Parathyroid adenoma (tissue), 2 donors: ENCODE results near the gene CRABP2.

Experiments used
- H2AFZ ChIP-seq: fragments of 300-600 bp; sonication (generic); one replicate; pipeline ENCODE4 v1.7.0; 2017; ENCODE audit warnings: antibody characterized with exemption, mild to moderate bottlenecking
- H3K27ac ChIP-seq: fragments of 300-600 bp; sonication (generic); one replicate; pipeline ENCODE4 v1.7.0; 2017
- H3K27me3 ChIP-seq: fragments of 300-600 bp; sonication (generic); one replicate; pipeline ENCODE4 v1.7.0; 2017; ENCODE audit warnings: low read length; ENCODE audit not compliant: control insufficient read depth, insufficient read depth
- H3K36me3 ChIP-seq: fragments of 300-600 bp; sonication (generic); one replicate; pipeline ENCODE4 v1.7.0; 2017; ENCODE audit warnings: low read length; ENCODE audit not compliant: control insufficient read depth, insufficient read depth
- H3K4me1 ChIP-seq: fragments of 300-600 bp; sonication (generic); one replicate; pipeline ENCODE4 v1.7.0; 2017; ENCODE audit warnings: control low read depth
- H3K4me2 ChIP-seq: fragments of 300-600 bp; sonication (generic); one replicate; pipeline ENCODE4 v1.7.0; 2017; ENCODE audit warnings: low read length
- H3K4me3 ChIP-seq: fragments of 300-600 bp; sonication (generic); one replicate; pipeline ENCODE4 v1.7.0; 2017; ENCODE audit warnings: low read depth, low read length
- H3K79me2 ChIP-seq: fragments of 300-600 bp; sonication (generic); one replicate; pipeline ENCODE4 v1.7.0; 2017; ENCODE audit warnings: control low read depth
- H3K9ac ChIP-seq: fragments of 300-600 bp; sonication (generic); one replicate; pipeline ENCODE4 v1.7.0; 2017; ENCODE audit warnings: mild to moderate bottlenecking
- H3K9me3 ChIP-seq: fragments of 300-600 bp; sonication (generic); one replicate; pipeline ENCODE4 v1.7.0; 2017; ENCODE audit warnings: low read length; ENCODE audit not compliant: control insufficient read depth
- TF ChIP-seq, protein P1 (sequence below): fragments of 300-600 bp; sonication (generic); IDR thresholded peaks from one replicate; pipeline ENCODE4 v1.7.0; 2017; ENCODE audit warnings: antibody characterized with exemption, mild to moderate bottlenecking
- donor health status: primary hyperparathyroidism.

CRABP2 gene

DNA sequence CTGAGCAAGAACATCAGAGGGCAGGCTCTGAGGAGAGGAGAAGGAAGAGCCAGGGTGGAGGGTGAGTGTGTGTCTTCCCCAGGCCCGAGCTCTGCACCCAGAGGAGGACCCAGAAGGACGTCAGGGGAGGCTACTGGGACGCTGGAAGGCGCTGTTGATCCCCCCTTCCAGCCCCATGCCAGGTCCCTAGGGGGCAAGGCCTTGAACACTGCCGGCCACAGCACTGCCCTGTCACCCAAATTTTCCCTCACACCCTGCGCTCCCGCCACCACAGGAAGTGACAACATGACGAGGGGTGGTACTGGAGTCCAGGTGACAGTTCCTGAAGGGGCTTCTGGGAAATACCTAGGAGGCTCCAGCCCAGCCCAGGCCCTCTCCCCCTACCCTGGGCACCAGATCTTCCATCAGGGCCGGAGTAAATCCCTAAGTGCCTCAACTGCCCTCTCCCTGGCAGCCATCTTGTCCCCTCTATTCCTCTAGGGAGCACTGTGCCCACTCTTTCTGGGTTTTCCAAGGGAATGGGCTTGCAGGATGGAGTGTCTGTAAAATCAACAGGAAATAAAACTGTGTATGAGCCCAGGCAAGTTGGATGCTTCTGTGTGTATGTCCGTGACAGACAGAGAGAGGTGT is 46.3 kb downstream of the CRABP2 start:
- TF ChIP-seq, protein P1, sequence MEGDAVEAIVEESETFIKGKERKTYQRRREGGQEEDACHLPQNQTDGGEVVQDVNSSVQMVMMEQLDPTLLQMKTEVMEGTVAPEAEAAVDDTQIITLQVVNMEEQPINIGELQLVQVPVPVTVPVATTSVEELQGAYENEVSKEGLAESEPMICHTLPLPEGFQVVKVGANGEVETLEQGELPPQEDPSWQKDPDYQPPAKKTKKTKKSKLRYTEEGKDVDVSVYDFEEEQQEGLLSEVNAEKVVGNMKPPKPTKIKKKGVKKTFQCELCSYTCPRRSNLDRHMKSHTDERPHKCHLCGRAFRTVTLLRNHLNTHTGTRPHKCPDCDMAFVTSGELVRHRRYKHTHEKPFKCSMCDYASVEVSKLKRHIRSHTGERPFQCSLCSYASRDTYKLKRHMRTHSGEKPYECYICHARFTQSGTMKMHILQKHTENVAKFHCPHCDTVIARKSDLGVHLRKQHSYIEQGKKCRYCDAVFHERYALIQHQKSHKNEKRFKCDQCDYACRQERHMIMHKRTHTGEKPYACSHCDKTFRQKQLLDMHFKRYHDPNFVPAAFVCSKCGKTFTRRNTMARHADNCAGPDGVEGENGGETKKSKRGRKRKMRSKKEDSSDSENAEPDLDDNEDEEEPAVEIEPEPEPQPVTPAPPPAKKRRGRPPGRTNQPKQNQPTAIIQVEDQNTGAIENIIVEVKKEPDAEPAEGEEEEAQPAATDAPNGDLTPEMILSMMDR, result no peak
- Histone ChIP-seq H3K9me3 (no peaks in the 10 kb centered on the region), H3K4me1 (no peaks in the 10 kb centered on the region), H3K9ac (no peak overlapping the region), H3K4me3 (no peak overlapping the region), H3K4me2 (no peak overlapping the region), H3K27me3 (no peaks in the 10 kb centered on the region), H3K36me3 (no peaks in the 10 kb centered on the region), H3K79me2 (no peaks in the 10 kb centered on the region), H2AFZ (no peak overlapping the region), H3K27ac (no peak overlapping the region)

DNA sequence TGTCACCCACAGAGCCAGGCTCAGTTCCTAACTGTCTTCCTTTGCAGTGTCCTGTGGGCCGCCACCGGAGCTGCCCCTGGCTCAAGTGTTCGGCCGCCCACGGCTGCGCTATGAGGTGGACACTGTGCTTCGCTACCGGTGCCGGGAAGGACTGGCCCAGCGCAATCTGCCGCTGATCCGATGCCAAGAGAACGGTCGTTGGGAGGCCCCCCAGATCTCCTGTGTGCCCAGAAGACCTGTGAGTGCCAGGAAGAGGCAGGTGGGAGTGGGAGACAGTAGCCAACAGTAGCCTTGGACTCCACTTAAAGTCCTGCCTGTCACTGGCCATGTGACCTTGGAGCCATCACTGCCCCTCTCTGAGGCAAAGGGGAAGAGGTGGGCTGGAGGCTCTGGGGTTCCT is 46.9 kb downstream of the CRABP2 start:
- H2AFZ ChIP-seq, result no peak overlapping the region
- no peak overlapping the region for H3K4me3 ChIP-seq
- H3K36me3 ChIP-seq, result no peaks in the 10 kb centered on the region
- H3K9me3 ChIP-seq, result no peaks in the 10 kb centered on the region
- H3K4me2 ChIP-seq, result no peak overlapping the region
- no peak overlapping the region for H3K9ac ChIP-seq
- H3K79me2 ChIP-seq, result no peaks in the 10 kb centered on the region
- H3K27me3 ChIP-seq, result no peaks in the 10 kb centered on the region
- no peaks in the 10 kb centered on the region for H3K4me1 ChIP-seq
- no peak overlapping the region for H3K27ac ChIP-seq
- TF ChIP-seq, protein P1, result no peak

DNA sequence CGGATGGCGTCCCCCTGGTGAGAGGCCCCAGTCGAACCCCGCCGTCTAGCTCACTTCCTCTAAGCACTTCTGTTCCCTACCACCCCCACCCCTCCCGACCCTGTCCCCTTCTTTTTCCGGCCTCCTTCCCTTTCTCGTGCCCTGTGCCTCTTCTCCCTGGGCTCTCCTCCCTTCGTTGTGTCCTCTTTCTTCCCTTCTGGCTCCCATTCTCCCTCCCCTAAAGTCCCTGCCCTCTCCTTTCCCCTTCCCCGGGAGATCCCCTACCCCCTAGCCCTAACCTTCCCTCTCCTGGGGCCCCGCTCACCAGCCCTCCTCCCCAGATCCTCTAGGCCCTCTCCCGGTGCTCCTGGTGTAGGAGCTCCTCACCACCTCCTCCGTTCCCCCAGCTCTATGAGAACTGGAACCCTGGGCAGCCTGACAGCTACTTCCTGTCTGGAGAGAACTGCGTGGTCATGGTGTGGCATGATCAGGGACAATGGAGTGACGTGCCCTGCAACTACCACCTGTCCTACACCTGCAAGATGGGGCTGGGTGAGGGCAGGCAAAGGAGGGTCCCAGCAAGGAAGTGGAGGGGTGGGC is 47.6 kb downstream of the CRABP2 start:
- no peaks in the 10 kb centered on the region for H3K27me3 ChIP-seq
- H3K36me3 ChIP-seq, result no peaks in the 10 kb centered on the region
- H2AFZ ChIP-seq, result no peak overlapping the region
- no peaks in the 10 kb centered on the region for H3K79me2 ChIP-seq
- H3K4me2 ChIP-seq, result no peak overlapping the region
- no peak overlapping the region for H3K4me3 ChIP-seq
- no peak overlapping the region for H3K27ac ChIP-seq
- H3K9ac ChIP-seq, result no peak overlapping the region
- no peaks in the 10 kb centered on the region for H3K4me1 ChIP-seq
- TF ChIP-seq, protein P1, result no peak
- H3K9me3 ChIP-seq, result no peaks in the 10 kb centered on the region

DNA sequence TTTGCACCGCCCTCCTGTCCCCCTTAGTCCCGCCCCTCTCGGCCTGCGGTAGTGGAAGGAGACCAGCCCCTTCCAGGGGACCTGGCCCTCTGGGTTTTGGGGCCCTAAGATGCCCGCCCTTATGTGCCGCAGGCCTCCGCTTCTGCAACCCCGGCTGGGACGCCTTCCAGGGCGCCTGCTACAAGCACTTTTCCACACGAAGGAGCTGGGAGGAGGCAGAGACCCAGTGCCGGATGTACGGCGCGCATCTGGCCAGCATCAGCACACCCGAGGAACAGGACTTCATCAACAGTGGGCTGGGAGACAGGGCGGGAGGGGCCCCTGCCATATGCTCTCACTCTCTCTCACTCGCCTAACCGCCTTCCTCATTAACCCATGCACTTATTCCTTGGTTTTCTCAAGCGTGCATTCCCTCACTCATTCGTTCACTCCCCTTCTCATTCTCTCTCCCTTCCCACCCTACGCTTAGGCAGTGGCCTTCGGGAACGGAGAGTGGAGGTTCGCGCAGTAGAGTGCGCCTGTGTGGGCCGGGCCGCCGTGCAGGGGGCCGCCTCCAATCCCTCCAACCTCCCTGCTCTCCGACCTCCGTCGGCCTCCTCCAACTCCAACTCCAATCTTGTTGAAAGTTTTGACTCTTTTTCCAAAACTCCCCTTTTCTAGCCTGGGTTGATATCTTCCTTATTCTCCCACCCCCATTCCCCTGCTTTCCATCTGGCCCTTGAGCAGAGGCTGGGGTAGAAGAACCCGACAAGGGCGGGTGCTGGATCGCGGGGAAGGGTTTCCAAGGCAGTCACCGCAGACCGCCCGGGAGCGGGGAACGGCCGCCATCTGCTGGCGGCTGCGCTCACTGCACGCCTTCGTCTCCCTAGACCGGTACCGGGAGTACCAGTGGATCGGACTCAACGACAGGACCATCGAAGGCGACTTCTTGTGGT is 48.3 kb downstream of the CRABP2 start:
- Histone ChIP-seq H3K27ac (no peak overlapping the region), H3K4me3 (peak overlapping the region; percentile 37), H3K4me1 (no peaks in the 10 kb centered on the region), H3K27me3 (no peaks in the 10 kb centered on the region), H3K79me2 (no peaks in the 10 kb centered on the region), H2AFZ (peak overlapping the region; percentile 48), H3K9ac (no peak overlapping the region), H3K36me3 (no peaks in the 10 kb centered on the region), H3K4me2 (peak overlapping the region; percentile 61), H3K9me3 (no peaks in the 10 kb centered on the region)
- TF ChIP-seq, protein P1, result peak; percentile 87
